ENCODE measurements around the gene LRRC4C.

LRRC4C gene

GRCh38 chr11:40190294-40190693, 1269.2 kb downstream of the LRRC4C start:
- Histone ChIP-seq H3K9ac (ENCODE audit: low read length) (no peak overlapping the region), H2AK5ac (ENCODE audit: low read length, severe bottlenecking) (no peak overlapping the region), H2BK15ac (ENCODE audit: low read depth, poor library complexity, severe bottlenecking) (no peak overlapping the region), H4K8ac (ENCODE audit: low read length) (no peak overlapping the region), H2BK120ac (ENCODE audit: low read depth, low read length) (no peak overlapping the region), H3K4ac (ENCODE audit: low read depth in 1 of 2, low read length in 2 of 2) (no peak overlapping the region), H3K18ac (ENCODE audit: low read depth in 1 of 2, low read length in 2 of 2) (no peak overlapping the region), H2BK12ac (ENCODE audit: low read length in 2 of 2) (no peak overlapping the region), H2AFZ (ENCODE audit: low read depth, low read length) (no peak overlapping the region), H3K4me3 (ENCODE audit: insufficient read depth in 1 of 2, low read depth in 1 of 2, low read length in 2 of 2) (no peak overlapping the region), H3K14ac (ENCODE audit: low read length in 2 of 2) (no peak overlapping the region), H3K27me3 (ENCODE audit: control insufficient read depth in 1 of 2, insufficient read depth in 1 of 2, low read length in 2 of 2) (no peaks in the 10 kb centered on the region), H3K4me1 (ENCODE audit: control insufficient read depth, insufficient read depth, low read depth, low read length) (no peaks in the 10 kb centered on the region), H3K9me3 (ENCODE audit: control insufficient read depth, low read length) (peaks cover 3% of the 10 kb centered on the region), H2BK5ac (ENCODE audit: low read depth, low read length, poor library complexity, severe bottlenecking) (no peak overlapping the region), H4K91ac (ENCODE audit: low read length) (no peak overlapping the region), H3K27ac (ENCODE audit: low read length, poor library complexity, severe bottlenecking) (no peak overlapping the region), H3K79me1 (replicated peaks; ENCODE audit: low read length, poor library complexity, severe bottlenecking) (no peaks in the 10 kb centered on the region), H3K23ac (ENCODE audit: low read length in 2 of 2) (no peak overlapping the region), H3K36me3 (ENCODE audit: control insufficient read depth in 1 of 2, insufficient read depth in 2 of 2, low read depth in 1 of 2, low read length in 2 of 2) (no peaks in the 10 kb centered on the region), H3K4me2 (ENCODE audit: low read length, poor library complexity, severe bottlenecking) (no peak overlapping the region)
- 83% methylated on average over 4 of the region's 5 CpGs for WGBS
- no peak for DNase-seq

GRCh38 chr11:40188848-40189247, 1270.6 kb downstream of the LRRC4C start:
- Histone ChIP-seq H3K4ac (ENCODE audit: low read depth in 1 of 2, low read length in 2 of 2) (no peak overlapping the region), H3K36me3 (ENCODE audit: control insufficient read depth in 1 of 2, insufficient read depth in 2 of 2, low read depth in 1 of 2, low read length in 2 of 2) (no peaks in the 10 kb centered on the region), H3K4me2 (ENCODE audit: low read length, poor library complexity, severe bottlenecking) (no peak overlapping the region), H3K9ac (ENCODE audit: low read length) (no peak overlapping the region), H4K91ac (ENCODE audit: low read length) (no peak overlapping the region), H2AK5ac (ENCODE audit: low read length, severe bottlenecking) (no peak overlapping the region), H2BK120ac (ENCODE audit: low read depth, low read length) (no peak overlapping the region), H3K9me3 (ENCODE audit: control insufficient read depth, low read length) (peaks cover 3% of the 10 kb centered on the region), H3K18ac (ENCODE audit: low read depth in 1 of 2, low read length in 2 of 2) (no peak overlapping the region), H2BK15ac (ENCODE audit: low read depth, poor library complexity, severe bottlenecking) (no peak overlapping the region), H3K14ac (ENCODE audit: low read length in 2 of 2) (no peak overlapping the region), H3K27ac (ENCODE audit: low read length, poor library complexity, severe bottlenecking) (no peak overlapping the region), H2BK12ac (ENCODE audit: low read length in 2 of 2) (no peak overlapping the region), H3K4me3 (ENCODE audit: insufficient read depth in 1 of 2, low read depth in 1 of 2, low read length in 2 of 2) (no peak overlapping the region), H4K8ac (ENCODE audit: low read length) (no peak overlapping the region), H3K79me1 (replicated peaks; ENCODE audit: low read length, poor library complexity, severe bottlenecking) (no peaks in the 10 kb centered on the region), H3K23ac (ENCODE audit: low read length in 2 of 2) (no peak overlapping the region), H2AFZ (ENCODE audit: low read depth, low read length) (no peak overlapping the region), H2BK5ac (ENCODE audit: low read depth, low read length, poor library complexity, severe bottlenecking) (no peak overlapping the region), H3K4me1 (ENCODE audit: control insufficient read depth, insufficient read depth, low read depth, low read length) (no peaks in the 10 kb centered on the region), H3K27me3 (ENCODE audit: control insufficient read depth in 1 of 2, insufficient read depth in 1 of 2, low read length in 2 of 2) (no peaks in the 10 kb centered on the region)
- 88% methylated on average over 2 of the region's 3 CpGs for WGBS
- no peak for DNase-seq

- Histone ChIP-seq H3K9me3 (ENCODE audit: control insufficient read depth, low read length) (peaks cover 3% of the 10 kb centered on the region), H3K18ac (ENCODE audit: low read depth in 1 of 2, low read length in 2 of 2) (no peak overlapping the region), H3K14ac (ENCODE audit: low read length in 2 of 2) (no peak overlapping the region), H4K8ac (ENCODE audit: low read length) (no peak overlapping the region), H3K4ac (ENCODE audit: low read depth in 1 of 2, low read length in 2 of 2) (no peak overlapping the region), H2BK12ac (ENCODE audit: low read length in 2 of 2) (no peak overlapping the region), H3K79me1 (replicated peaks; ENCODE audit: low read length, poor library complexity, severe bottlenecking) (no peaks in the 10 kb centered on the region), H2BK120ac (ENCODE audit: low read depth, low read length) (no peak overlapping the region), H3K4me2 (ENCODE audit: low read length, poor library complexity, severe bottlenecking) (no peak overlapping the region), H3K4me3 (ENCODE audit: insufficient read depth in 1 of 2, low read depth in 1 of 2, low read length in 2 of 2) (no peak overlapping the region), H4K91ac (ENCODE audit: low read length) (no peak overlapping the region), H3K9ac (ENCODE audit: low read length) (no peak overlapping the region), H2BK5ac (ENCODE audit: low read depth, low read length, poor library complexity, severe bottlenecking) (no peak overlapping the region), H3K27me3 (ENCODE audit: control insufficient read depth in 1 of 2, insufficient read depth in 1 of 2, low read length in 2 of 2) (no peaks in the 10 kb centered on the region), H2BK15ac (ENCODE audit: low read depth, poor library complexity, severe bottlenecking) (no peak overlapping the region), H3K23ac (ENCODE audit: low read length in 2 of 2) (no peak overlapping the region), H3K27ac (ENCODE audit: low read length, poor library complexity, severe bottlenecking) (no peak overlapping the region), H3K36me3 (ENCODE audit: control insufficient read depth in 1 of 2, insufficient read depth in 2 of 2, low read depth in 1 of 2, low read length in 2 of 2) (no peaks in the 10 kb centered on the region), H3K4me1 (ENCODE audit: control insufficient read depth, insufficient read depth, low read depth, low read length) (no peaks in the 10 kb centered on the region), H2AK5ac (ENCODE audit: low read length, severe bottlenecking) (no peak overlapping the region), H2AFZ (ENCODE audit: low read depth, low read length) (no peak overlapping the region)
- WGBS: 73% methylated on average over 4 of the region's 4 CpGs
- no peak for DNase-seq
These were observed 1272.2 kb downstream of the LRRC4C start for GRCh38 chr11:40187295-40187694.

GRCh38 chr11:40186437-40187263, 1272.8 kb downstream of the LRRC4C start:
- Histone ChIP-seq H3K4me2 (ENCODE audit: low read length, poor library complexity, severe bottlenecking) (no peak overlapping the region), H3K9ac (ENCODE audit: low read length) (no peak overlapping the region), H4K8ac (ENCODE audit: low read length) (no peak overlapping the region), H3K4me1 (ENCODE audit: control insufficient read depth, insufficient read depth, low read depth, low read length) (no peaks in the 10 kb centered on the region), H3K4me3 (ENCODE audit: insufficient read depth in 1 of 2, low read depth in 1 of 2, low read length in 2 of 2) (no peak overlapping the region), H2BK120ac (ENCODE audit: low read depth, low read length) (no peak overlapping the region), H3K18ac (ENCODE audit: low read depth in 1 of 2, low read length in 2 of 2) (no peak overlapping the region), H2BK5ac (ENCODE audit: low read depth, low read length, poor library complexity, severe bottlenecking) (no peak overlapping the region), H2BK12ac (ENCODE audit: low read length in 2 of 2) (no peak overlapping the region), H3K27ac (ENCODE audit: low read length, poor library complexity, severe bottlenecking) (no peak overlapping the region), H2AK5ac (ENCODE audit: low read length, severe bottlenecking) (no peak overlapping the region), H3K79me1 (replicated peaks; ENCODE audit: low read length, poor library complexity, severe bottlenecking) (no peaks in the 10 kb centered on the region), H3K9me3 (ENCODE audit: control insufficient read depth, low read length) (peaks cover 3% of the 10 kb centered on the region), H2BK15ac (ENCODE audit: low read depth, poor library complexity, severe bottlenecking) (no peak overlapping the region), H3K14ac (ENCODE audit: low read length in 2 of 2) (no peak overlapping the region), H3K23ac (ENCODE audit: low read length in 2 of 2) (no peak overlapping the region), H3K4ac (ENCODE audit: low read depth in 1 of 2, low read length in 2 of 2) (no peak overlapping the region), H4K91ac (ENCODE audit: low read length) (no peak overlapping the region), H2AFZ (ENCODE audit: low read depth, low read length) (no peak overlapping the region), H3K27me3 (ENCODE audit: control insufficient read depth in 1 of 2, insufficient read depth in 1 of 2, low read length in 2 of 2) (no peaks in the 10 kb centered on the region), H3K36me3 (ENCODE audit: control insufficient read depth in 1 of 2, insufficient read depth in 2 of 2, low read depth in 1 of 2, low read length in 2 of 2) (no peaks in the 10 kb centered on the region)
- WGBS: 84% methylated on average over 8 of the region's 13 CpGs
- no peak for DNase-seq

Measured in mesenchymal stem cell (in vitro differentiated cells and primary cell).